BJ (cell line): ENCODE data around the gene TMEM132C. TPM values are rescaled to one million over a fixed set of nuclear protein-coding genes. Genes with fewer than 3 reads are reported as not detected.

Experiments
- CTCF ChIA-PET: fragments of 350-600 bp; formaldehyde crosslinking; extraction: SDS; loops from one replicate; lab custom pipeline; 2021; ENCODE audit warnings: antibody characterized with exemption, inconsistent platforms; lab: Yijun Ruan, JAX
- POLR2A ChIA-PET: fragments of 300-600 bp; sonication (Branson Sonifier 250); formaldehyde crosslinking; extraction: SDS; loops from one replicate; lab custom pipeline; 2021; ENCODE audit warnings: antibody characterized with exemption; lab: Charles Lee
- DNase-seq: peaks from one replicate; pipeline ENCODE4 v3.0.0-alpha.2; 2011; ENCODE audit warnings: low read depth
- H3K27me3 ChIP-seq: 2 replicates; pipeline ENCODE4 v1.6.0; 2011; ENCODE audit warnings: low read length; ENCODE audit not compliant: control insufficient read depth, insufficient read depth
- H3K36me3 ChIP-seq: 2 replicates; pipeline ENCODE4 v1.5.1; 2011; ENCODE audit warnings: low read length; ENCODE audit not compliant: control insufficient read depth, insufficient read depth
- H3K4me3 ChIP-seq: 2 replicates; pipeline ENCODE4 v1.5.1; 2011; ENCODE audit warnings: low read depth, mild to moderate bottlenecking, control low read depth, low read length
- CTCF ChIP-seq: IDR thresholded peaks from 2 replicates; pipeline ENCODE4 v1.5.1; 2011; ENCODE audit warnings: low read depth, mild to moderate bottlenecking, control low read depth, inconsistent platforms, low read length, moderate library complexity; ENCODE audit not compliant: insufficient read depth
- polyA plus RNA-seq: library from polyadenylated mRNA; depleted of rRNA; stranded (reverse); fragments of >200 nt; gene quantifications from 2 replicates; pipeline ENCODE4 v1.2.3, GENCODE V29; 2011

The TMEM132C gene
- polyA plus RNA-seq, 1 experiment = not detected

GRCh38 chr12:128695697-128696096 lies 428.7 kb downstream of the TMEM132C start:
- H3K27me3 ChIP-seq = no peaks in the 10 kb centered on the region
- TF ChIP-seq CTCF = no peak
- ChIA-PET CTCF (no interaction called here), POLR2A (no interaction called here)
- no peaks in the 10 kb centered on the region for H3K36me3 ChIP-seq
- DNase-seq = no peak
- no peak overlapping the region for H3K4me3 ChIP-seq

DNA sequence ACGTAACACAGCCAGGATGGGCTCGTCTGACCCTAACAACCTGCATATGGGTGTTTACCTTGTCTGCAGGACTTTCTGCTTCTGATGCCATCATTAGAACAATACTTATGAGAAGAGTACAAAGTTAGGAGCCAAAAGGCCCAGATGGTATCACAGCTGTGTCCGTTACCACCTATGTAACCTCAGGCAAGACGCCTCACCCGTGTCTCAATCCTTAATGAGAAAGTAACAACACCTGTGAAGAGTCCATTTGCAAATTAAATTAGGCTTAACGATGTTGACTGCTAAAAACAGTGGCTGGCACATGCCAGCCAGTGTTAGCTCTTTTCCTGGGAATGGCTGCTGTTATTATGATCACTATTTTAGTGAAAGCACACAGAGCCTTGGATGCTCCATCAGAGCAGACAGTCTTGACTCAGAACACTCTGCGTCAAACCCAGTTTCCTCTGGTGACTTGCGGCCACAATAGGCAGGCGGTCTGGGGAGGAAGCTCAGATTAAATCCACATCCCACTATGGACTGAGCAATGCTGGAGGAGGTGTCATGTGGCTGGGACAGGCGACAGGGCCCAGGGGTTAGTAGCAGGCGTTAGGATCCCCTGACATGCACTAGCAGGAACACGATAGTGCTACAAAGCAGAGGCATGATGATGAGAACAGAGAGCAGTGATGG lies 431.5 kb downstream of the TMEM132C start:
- TF ChIP-seq CTCF = no peak
- ChIA-PET CTCF (no interaction called here), POLR2A (no interaction called here)
- DNase-seq = no peak
- Histone ChIP-seq H3K36me3 (no peaks in the 10 kb centered on the region), H3K27me3 (no peaks in the 10 kb centered on the region), H3K4me3 (no peak overlapping the region)

DNA sequence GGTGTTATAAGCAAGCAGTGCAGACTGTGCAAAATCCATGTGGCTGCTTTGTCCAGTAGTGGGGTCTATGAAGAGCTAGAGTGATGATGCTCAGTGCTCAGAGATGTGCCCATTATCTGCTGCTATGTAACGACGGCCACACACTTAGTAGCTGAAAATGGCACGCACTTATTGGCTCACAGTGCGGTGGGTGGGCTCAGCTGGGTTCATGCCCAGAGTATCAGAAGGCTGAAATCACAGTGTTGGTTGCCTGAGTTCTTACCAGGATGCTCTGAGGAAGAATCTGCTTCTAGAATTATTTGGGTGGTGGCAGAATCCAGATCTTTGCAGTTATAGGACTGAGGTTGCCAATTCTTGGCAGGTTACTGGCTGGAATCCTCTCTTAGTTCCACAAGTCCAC lies 432.1 kb downstream of the TMEM132C start:
- ChIA-PET POLR2A (no interaction called here), CTCF (no interaction called here)
- TF ChIP-seq CTCF = no peak
- H3K36me3 ChIP-seq = no peaks in the 10 kb centered on the region
- H3K4me3 ChIP-seq = no peak overlapping the region
- no peaks in the 10 kb centered on the region for H3K27me3 ChIP-seq
- no peak for DNase-seq

DNA sequence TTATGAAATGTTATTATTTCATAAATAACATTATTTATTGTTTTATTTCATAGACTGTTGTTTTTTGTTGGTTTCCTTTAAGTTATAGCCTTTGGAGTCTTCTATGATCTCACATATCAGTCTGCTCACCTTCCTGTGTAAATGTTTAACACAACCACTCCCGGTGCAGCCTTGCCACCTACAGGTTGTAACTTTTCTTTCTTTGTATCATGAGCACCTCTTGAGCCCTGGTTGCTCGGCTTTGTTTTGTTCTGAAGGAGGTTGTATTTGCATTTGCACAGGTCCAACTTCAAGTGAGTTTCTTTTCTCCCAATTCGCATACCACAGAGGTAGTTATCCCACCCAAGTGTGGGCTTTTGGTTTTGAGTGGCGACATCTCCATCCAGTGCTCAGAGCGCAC lies 435.4 kb downstream of the TMEM132C start:
- H3K36me3 ChIP-seq = no peaks in the 10 kb centered on the region
- H3K4me3 ChIP-seq = no peak overlapping the region
- CTCF ChIA-PET = no interaction called here
- H3K27me3 ChIP-seq = no peaks in the 10 kb centered on the region
- DNase-seq = no peak
- POLR2A ChIA-PET = no interaction called here
- TF ChIP-seq CTCF = no peak

GRCh38 chr12:128705140-128705539 lies 438.2 kb downstream of the TMEM132C start:
- DNase-seq = no peak
- Histone ChIP-seq H3K27me3 (no peaks in the 10 kb centered on the region), H3K4me3 (no peak overlapping the region), H3K36me3 (no peaks in the 10 kb centered on the region)
- CTCF ChIA-PET = no interaction called here
- POLR2A ChIA-PET = no interaction called here
- no peak for TF ChIP-seq CTCF
